ENCODE data around the gene TRIP13.

The TRIP13 gene

DNA sequence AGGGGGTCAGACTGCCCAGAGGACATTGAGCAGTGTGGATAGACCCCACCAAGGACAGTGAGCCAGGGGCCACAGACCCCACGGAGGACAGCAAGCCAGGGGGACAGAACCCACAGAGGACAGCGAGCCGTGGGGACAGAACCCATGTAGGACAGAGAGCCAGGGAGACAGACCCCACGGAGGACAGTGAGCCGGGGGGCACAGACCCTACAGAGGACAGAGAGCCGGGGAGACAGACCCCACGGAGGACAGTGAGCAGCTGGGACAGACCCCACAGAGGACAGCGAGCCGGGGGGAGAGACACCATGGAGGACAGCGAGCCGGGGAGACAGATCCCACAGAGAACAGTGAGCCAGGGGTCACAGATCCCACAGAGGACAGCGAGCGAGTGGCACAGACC, 38.5 kb upstream of the TRIP13 start:
- no peak for DNase-seq (ENCODE audit: extremely low read depth in 1 of 2, low read depth in 1 of 2)

DNA sequence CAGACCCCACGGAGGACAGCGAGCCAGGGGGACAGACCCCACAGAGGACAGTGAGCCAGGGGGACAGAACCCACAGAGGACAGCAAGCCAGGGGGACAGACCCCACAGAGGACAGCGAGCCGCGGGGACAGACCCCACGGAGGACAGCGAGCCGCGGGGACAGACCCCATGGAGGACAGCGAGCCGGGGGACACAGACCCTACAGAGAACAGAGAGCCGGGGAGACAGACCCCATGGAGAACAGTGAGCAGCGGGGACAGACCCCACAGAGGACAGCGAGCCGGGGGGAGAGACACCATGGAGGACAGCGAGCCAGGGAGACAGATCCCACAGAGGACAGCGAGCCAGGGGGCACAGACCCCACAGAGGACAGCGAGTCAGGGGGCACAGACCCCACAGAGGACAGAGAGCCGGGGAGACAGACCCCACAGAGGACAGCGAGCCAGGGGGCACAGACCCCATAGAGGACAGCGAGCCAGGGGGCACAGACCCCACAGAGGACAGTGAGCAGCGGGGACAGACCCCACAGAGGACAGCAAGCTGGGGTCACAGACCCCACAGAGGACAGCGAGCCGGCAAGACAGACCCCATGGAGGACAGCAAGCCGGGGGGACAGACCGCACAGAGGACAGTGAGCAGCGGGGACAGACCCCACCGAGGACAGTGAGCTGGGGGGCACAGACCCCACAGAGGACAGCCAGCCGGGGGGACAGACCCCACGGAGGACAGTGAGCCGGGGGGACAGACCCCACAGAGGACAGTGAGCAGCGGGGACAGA, 37.5 kb upstream of the TRIP13 start:
- no peak for DNase-seq (ENCODE audit: extremely low read depth in 1 of 2, low read depth in 1 of 2)

DNA sequence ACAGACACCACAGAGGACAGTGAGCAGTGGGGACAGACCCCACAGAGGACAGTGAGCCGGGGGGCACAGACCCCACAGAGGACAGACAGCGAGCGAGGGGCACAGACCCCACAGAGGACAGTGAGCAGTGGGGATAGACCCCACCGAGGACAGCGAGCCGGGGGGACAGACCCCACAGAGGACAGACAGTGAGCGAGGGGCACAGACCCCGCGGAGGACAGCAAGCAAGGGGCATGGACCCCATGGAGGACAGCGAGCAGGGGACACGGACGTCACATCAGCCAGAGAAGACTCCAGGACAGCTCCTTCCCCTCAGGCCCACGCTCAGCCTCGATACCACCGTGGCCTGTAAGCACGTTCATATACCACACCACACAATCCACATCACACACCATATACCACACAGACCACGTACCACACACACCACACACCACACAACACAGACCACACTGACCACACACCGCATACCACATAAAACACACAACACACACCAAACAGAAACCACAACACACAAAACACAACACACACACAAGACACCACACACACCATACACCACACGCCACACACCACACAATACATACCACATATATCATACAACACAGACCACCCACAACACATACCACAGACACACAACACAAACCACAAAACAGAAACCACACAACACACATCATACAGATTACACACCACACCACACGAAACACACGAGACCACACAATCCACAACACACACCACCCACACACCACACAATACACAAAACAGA, 36.7 kb upstream of the TRIP13 start:
- DNase-seq (ENCODE audit: extremely low read depth in 1 of 2, low read depth in 1 of 2): no peak

DNA sequence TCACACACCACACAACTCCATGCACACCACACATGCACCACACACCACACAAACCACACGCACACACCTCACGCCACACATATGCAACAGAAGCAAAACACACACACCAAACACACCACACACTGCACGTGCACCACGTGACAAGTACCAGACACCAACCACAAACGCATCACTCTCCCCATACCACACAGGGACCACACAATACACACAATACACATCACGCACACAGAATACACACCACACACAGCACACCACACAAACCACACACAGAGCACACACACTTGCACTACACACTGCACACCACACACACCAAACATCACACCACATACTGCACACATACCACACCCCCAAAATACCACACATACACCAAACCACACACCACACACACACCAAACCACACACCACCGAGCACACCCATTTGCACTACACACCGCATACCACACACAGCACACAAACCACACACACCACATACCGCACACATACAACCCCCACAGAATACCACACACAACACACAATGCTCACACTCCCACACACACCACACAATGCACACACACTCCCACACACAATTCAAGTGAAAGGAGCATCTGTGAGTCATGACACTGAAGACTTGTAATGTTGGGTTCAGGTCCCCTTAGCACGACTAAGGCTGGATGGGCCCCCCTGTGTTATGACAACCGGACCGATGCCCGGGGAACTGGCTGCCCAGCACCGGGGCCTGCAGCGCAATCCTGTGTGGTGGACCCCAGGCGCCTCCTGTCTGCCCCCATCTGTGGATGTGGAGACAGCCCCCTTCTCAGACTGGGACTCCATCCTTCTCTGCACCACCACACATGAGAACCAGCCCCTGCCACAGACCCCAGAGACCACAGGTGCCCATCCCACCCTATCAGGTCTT, 35.9 kb upstream of the TRIP13 start:
- no peak for DNase-seq (ENCODE audit: extremely low read depth in 1 of 2, low read depth in 1 of 2)

DNA sequence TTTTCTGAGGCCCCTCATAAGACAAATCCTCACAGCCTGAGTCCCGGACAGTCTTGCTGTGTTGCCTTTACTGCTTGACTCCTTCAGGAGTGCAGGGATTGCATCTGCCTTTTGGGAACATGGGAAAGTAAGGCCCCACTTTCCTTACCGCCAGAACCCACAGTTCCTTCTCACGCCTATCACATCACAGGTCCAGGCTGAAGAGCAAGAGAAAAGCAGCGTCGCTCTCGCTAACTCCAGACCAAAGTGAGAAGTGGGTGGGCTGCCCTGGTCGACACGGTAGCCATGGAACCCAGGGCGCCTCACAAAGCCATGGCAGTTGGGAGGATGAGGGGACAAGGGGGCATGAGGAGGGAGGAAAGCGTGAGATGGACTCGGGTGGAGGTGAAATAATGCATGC, 34.0 kb upstream of the TRIP13 start:
- no peak for DNase-seq (ENCODE audit: extremely low read depth in 1 of 2, low read depth in 1 of 2)

DNA sequence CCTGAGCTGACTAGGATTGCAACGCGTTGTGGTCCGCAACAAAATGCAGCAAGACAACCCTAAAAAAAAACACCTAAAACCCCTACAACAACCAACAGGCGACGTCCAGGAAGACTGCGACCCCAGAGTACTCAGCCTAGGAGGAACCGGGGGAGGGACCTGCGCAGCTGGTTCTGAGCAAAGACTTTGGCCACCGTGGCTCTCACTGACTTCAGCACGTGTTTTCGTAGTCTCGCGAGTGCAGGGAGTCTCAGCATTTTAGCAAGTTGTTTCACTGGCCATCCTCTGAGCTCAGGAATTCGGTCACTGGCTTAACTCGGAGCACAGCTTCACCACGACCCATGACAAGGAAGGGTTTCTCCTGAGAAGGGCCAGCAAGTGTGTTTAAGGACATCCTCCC, 33.3 kb upstream of the TRIP13 start:
- DNase-seq (ENCODE audit: extremely low read depth in 1 of 2, low read depth in 1 of 2): no peak

DNA sequence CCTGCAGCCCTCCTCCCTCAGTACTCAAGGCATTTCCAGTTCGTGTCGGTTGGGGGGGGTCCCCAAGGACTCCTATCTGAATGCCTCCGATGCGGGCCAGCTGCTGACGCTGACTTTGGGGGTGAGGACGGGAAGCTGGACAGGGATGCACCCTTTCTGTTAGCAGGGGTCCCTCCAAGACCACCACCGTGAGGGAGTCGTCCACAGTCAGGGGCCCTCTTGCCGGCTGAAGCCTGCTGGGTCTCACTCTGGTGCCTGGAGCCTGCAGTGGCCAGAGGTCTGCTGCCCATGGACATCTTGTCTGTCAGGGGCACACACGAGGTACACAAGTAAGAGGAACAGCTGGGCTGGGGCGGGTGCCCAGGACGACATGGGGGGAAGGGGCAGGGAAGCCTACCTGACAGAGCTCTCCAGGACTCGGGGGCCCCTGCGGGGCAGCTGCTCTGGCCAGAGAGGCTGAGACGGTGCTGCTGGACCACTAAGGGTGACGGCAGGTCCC, 32.8 kb upstream of the TRIP13 start:
- no peak for DNase-seq (ENCODE audit: extremely low read depth in 1 of 2, low read depth in 1 of 2)

DNA sequence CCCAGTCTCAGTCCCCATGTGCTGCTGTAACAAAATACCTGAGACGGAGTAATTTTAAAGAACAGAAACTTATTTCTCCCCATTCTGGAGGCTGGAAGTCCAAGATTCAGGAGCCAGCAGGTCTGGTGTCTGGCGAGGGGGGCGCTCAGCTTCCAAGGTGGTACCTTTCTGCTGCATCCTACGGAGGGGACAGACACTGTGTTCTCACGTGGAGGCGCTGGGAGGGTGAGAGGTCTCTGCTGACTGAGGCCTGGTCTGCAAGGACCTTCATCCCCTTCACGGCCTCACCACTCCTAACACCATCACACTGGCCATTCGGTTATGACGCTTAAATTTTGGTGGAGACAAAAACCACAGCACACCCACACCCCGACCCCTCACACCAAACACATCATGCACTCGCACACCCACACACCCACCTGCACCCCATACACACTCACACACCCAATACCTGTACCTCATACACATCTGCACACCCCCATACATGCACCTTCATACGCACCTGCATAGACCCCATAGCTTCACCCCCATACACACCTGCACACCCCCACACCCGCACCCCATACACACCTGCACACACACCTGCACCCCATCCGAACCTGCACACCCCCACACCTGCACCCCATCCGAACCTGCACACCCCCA, 32.1 kb upstream of the TRIP13 start:
- no peak for DNase-seq (ENCODE audit: extremely low read depth in 1 of 2, low read depth in 1 of 2)

DNA sequence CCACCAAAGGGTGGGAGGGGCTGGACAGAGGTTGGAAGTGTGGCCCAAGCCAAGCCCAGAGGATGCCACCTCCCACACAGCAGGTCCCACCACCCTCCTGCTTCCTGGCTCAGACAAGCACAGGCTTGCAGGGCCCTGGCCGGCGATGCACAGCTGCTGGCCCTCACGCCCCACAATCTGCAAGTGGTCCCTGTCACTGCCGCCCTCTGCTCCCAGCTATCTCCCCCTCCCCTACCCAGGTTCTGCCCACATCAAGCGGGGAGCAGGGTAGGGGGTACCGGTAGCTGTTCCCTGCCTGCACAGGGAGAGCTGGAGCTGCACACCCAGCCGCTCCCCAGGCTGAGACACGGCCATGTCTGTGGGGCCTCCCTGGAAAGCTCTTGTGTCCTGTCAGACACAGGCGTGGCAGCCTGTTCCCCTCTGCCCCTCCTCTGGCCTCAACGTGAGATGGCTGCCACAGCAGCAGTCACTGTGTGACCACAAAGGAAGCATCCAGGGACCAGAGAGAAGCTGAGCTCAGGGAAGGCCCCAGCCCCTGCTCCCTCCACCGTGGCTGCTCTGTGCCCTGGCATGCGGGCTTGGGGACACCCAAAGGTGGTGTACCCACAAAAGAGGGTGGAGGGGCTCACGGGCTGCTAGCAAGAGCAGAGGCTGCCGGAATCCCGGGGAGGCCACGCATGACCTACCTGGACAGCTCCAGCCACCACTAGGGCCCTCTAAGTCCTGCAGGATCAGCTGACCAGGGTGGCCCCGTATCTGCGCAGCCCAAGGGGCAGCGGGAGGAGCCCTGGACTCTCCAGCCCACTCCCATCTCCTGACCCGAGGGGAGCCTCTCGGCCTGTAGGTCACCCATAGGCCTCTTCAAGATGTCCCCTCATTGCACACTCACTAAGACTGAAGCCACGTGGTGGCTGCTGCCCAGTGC, 31.0 kb upstream of the TRIP13 start:
- DNase-seq (ENCODE audit: extremely low read depth in 1 of 2, low read depth in 1 of 2): no peak

DNA sequence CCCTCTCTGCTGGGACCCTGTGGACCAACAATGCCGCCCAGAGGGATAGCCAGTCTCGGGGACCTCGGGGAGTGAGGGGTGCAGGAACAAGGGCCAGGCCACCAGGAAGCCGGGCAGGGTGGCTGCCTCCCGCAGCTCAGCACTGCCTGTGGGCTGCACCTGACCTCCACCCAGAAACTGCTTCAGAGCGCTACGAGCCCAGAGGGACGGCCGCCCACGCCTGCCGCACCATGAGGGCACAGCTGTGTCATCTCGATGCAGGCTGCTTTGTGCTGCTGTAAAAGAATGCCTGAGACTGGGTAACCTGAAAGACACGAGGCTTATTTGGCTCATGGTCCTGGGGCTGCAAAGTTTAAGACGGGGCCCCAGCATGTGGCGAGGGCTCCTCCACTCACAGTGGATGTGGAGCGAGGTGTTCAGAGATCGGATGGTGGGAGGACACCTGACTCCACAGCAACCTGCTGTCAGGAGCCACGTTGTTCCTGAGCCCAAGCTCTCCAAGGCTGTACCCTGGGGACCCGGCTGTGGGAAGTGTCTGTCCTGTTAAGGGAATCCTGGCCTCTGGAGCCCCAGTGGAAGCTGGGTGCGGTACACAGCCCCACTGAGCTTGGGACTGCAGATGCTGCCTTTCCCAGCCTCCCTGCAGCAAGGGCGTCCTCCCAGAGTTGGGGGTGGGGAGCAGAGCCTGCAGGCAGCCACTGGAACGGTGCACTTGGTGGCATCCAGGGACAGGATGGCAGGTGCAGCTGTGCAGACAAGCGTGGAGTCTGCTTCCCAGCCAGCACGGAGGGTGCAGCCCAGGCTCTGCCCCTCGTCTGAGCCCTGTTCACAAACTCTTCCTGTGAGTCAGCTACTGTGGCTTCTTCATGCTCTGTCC, 30.1 kb upstream of the TRIP13 start:
- DNase-seq (ENCODE audit: extremely low read depth in 1 of 2, low read depth in 1 of 2): no peak

DNA sequence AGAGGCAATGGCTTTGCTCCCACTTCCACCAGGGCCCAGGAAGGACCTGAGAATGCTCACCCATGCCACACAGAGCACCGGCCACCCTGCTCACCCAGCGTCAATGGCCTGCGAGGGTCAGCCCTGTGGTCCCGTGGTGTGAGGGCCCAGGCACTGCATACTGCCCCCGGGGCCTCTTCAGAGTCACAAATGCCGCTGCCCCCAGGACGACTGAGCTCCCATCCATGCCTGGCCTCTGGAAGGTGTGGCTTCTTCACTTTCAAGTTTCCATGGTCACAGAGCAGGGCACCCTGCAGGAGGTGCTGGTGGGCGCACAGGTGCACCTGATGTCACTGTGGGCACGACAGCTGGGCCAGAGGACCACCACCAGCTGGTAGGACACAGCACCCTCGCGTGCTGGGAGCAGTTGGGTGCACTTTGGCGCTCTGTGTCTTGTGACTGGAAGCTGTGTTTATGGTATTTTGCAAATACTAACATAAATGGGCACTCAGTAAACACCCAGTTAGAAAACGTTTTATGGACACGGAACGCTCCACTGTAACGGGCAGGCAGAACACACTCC, 29.4 kb upstream of the TRIP13 start:
- no peak for DNase-seq (ENCODE audit: extremely low read depth in 1 of 2, low read depth in 1 of 2)

DNA sequence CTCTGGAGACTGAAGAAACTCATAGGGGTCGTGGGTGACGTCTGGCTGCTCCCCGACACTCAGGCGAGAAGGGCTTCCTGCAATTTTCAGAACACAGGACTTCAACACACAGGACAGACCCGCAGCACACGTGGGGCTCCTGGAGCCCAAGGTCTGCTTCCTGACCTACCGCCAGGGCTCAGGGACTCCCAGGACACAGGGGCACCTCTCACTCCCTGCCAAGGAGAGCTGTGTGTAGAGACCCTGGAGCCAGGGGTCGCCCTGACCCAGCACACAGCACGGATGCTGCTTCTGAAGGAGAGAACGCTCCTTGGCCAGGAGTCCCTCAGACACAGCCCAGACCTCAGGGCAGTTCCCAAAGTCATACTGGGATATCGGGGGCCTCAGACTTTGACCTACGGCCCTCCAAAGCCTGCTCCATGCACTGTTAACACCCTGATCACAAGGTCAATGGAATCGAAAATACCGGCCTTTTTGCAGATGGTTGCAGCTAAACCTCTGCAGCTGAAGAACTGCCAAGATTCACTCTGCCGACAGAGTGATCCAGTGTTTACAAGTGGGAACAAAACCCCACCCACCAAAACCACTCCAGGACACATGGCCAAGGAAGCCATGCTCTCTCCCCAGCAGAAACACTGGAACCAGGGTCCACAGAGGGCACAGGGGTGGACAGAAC, 28.1 kb upstream of the TRIP13 start:
- no peak for DNase-seq (ENCODE audit: extremely low read depth in 1 of 2, low read depth in 1 of 2)

DNA sequence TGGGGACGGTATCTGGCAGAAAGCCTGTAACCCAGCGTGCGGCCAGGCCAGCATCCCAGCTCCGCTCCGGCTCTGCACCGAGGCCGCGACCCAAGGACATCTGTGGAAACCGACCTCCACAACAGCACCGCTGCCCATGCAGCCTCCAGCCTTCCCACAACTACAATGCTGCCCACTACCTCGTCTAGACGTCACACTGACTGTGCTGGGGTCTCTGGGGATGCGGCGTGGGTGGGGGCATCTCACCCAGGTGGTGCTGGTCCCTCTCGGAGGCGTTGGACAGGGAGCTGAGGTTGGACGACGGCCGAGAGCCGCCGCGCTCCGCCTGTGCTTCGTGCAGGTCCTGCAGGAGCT, 27.5 kb upstream of the TRIP13 start:
- no peak for DNase-seq (ENCODE audit: extremely low read depth in 1 of 2, low read depth in 1 of 2)

DNA sequence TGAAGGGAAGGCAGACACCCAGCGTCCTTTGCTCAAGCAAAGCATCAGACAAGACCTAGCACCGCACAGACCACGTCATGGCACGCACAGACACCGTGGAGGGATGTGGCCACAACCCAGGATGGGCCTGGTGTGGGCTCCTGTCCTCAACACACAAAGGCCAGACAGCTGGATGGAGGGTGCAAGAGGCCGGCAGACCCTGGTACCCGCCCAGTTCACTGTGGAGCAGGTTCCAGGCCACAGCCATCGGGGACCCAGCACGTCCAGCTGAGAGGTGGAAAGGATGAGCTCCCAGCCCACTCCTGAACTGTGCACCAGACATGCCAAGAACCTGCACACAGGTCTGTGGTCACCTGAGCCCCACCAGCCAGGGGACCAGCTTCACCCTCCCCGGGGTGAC, 26.9 kb upstream of the TRIP13 start:
- no peak for DNase-seq (ENCODE audit: extremely low read depth in 1 of 2, low read depth in 1 of 2)

DNA sequence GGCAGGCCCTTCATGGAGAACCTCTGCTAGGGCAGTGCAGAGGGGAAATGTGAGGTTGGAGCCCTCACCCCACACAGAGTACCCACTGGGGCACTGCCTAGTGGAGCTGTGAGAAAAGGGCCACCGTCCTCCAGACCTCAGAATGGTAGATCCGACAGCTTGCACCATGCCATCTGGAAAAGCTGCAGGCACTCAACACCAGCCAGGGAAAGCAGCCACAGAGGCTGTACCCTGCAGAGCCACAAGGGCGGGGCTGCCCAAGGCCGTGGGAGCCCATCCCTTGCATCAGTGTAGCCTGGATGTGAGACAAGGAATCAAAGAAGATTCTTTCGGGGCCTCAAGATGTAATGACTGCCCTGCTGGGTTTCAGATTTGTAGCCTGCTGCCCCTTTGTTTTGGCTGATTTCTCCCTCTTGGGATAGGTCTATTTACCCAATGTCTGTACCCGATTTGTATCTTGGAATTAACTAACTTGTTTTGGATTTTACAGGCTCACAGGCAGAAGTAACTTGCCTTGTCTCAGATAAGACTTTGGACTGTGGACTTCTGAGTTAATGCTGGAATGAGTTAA, 25.3 kb upstream of the TRIP13 start:
- DNase-seq (ENCODE audit: extremely low read depth in 1 of 2, low read depth in 1 of 2): no peak

DNA sequence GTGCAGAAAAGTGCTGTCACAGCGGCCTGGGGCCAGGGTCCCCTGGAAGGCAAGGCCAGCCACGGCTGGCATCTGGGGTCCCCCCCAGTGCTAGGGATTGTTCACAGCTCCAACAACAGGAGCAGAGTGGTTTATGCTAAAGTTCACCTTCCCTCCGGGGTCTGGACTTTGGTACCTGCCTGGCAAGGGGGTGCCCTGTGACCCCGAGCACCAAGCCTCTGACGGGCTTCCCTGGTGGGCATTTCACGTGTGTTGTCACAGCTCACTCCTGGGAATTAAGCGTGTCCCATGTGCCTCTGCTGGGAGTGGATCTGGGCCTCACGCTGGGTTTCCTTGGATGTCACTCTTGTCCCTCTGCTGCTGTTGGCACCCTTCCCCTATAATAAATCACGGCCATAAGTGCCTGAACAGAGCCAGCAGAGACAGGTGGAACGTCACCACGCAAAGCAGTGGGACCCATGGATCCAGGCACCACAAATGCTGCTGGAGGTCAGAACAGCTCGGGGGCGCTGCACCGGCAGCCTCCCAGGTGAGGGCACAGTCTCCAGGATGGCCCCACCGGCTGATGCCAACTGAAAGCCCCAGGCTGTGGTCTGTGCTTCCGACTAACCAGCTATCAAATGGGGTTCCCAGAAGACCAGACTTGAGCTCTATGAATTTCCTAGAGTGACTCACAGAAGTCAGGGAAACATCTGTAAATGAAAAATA, 24.1 kb upstream of the TRIP13 start:
- no peak for DNase-seq (ENCODE audit: extremely low read depth in 1 of 2, low read depth in 1 of 2)

DNA sequence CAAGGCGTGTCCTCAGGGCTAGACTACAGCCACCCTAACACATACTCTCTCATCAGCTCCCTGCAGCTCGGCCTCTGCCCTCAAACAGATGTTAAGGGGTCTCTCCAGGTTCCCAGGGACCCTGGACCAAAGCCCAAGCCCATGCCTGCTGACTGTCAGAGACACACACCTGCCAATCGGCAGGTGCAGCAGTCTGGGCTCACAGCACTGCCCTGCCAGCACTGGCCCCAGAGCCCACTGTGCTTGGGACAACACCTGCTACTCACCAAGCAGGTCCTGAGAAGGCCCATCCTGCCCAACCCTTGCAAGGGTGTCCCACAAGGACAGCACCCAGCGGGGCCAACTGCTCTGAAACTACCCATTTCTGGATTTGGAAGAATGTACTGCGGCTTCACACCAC, 21.7 kb upstream of the TRIP13 start:
- no peak for DNase-seq (ENCODE audit: extremely low read depth in 1 of 2, low read depth in 1 of 2)
